Neuron (in vitro differentiated cells): ENCODE measurements around the gene DNAL1.

ENCODE experiments used
- H2AFZ ChIP-seq: one replicate; pipeline ENCODE4 v1.6.1; 2013; ENCODE audit warnings: low read depth, mild to moderate bottlenecking, inconsistent platforms, low read length, moderate library complexity
- H3K27me3 ChIP-seq: one replicate; pipeline ENCODE4 v1.6.1; 2013; ENCODE audit warnings: low read length; ENCODE audit not compliant: insufficient read depth
- H3K36me3 ChIP-seq: one replicate; pipeline ENCODE4 v1.6.1; 2013; ENCODE audit warnings: low read length; ENCODE audit not compliant: insufficient read depth
- H3K4me1 ChIP-seq: one replicate; pipeline ENCODE4 v1.6.1; 2013; ENCODE audit warnings: low read length; ENCODE audit not compliant: insufficient read depth
- H3K4me3 ChIP-seq: 2 replicates; pipeline ENCODE4 v1.5.1; 2013; ENCODE audit warnings: mild to moderate bottlenecking, low read length, moderate library complexity
- H3K9me3 ChIP-seq: one replicate; pipeline ENCODE4 v1.6.1; 2013; ENCODE audit warnings: low read length

DNAL1 gene

DNA sequence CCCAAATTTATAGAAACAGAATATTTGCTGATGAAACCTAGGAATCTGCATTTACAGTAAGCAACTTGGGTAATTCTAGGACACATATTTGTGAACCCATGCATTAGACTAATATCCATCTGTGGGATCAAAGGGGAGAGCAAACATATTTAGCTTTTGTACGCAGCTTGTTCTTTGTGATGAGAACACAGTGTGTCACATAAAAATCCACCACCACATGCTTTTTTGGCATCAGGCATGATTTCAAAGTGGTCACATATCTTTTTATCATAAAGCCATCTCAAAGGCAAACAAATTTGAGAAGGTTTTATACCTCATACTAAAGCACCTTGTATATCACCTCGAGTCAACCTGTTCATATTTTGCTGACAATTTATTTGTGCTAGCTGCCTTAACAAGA is 15.7 kb downstream of the DNAL1 start:
- no peaks in the 10 kb centered on the region for H3K27me3 ChIP-seq
- H3K9me3 ChIP-seq, result peaks cover 2% of the 10 kb centered on the region
- H3K4me1 ChIP-seq, result no peaks in the 10 kb centered on the region
- H2AFZ ChIP-seq, result no peak overlapping the region
- peaks cover 17% of the 10 kb centered on the region for H3K36me3 ChIP-seq
- H3K4me3 ChIP-seq, result no peak overlapping the region

DNA sequence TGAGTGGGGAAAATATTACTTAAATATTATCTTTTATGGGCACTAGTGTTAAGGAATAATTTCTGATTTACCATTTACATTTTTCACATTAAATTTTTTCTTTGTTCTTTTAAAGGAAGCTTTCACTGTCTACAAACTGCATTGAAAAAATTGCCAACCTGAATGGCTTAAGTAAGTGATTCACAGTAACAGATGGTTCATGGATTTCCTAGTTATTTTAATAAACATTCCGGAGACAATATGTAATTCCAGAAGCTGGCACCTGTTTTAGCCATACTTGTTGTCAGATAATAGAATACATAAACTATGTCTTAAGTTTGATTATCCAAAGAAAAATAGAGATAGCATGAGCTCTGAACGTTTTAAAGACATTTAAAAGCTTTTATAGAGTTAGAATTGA is 17.1 kb downstream of the DNAL1 start:
- Histone ChIP-seq H2AFZ (no peak overlapping the region), H3K9me3 (peaks cover 2% of the 10 kb centered on the region), H3K4me1 (no peaks in the 10 kb centered on the region), H3K36me3 (peaks cover 17% of the 10 kb centered on the region), H3K4me3 (no peak overlapping the region), H3K27me3 (no peaks in the 10 kb centered on the region)

DNA sequence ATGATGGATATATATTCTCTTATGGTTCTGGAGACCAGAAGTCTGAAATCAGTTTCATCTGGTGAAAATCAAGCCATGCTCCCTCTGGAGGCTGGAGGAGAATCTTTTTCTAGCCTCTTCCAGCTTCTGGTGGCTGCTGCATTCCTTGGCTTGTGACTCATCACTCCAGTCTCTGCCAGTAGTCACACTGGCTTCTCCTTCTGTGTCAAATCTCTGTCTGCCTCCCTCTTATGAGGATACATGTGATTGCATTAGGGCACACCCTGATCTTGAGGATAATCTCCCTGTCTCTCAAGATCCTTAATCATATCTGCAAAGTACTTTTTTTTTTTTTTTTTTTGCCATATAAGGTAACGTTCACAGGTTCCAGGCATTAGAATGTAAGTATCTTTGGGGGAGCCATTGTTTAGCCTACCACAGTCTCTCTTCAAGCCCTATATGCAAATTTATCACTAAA is 17.7 kb downstream of the DNAL1 start:
- H3K27me3 ChIP-seq, result no peaks in the 10 kb centered on the region
- H3K9me3 ChIP-seq, result peaks cover 2% of the 10 kb centered on the region
- H3K4me3 ChIP-seq, result no peak overlapping the region
- peaks cover 17% of the 10 kb centered on the region for H3K36me3 ChIP-seq
- H3K4me1 ChIP-seq, result no peaks in the 10 kb centered on the region
- H2AFZ ChIP-seq, result no peak overlapping the region

DNA sequence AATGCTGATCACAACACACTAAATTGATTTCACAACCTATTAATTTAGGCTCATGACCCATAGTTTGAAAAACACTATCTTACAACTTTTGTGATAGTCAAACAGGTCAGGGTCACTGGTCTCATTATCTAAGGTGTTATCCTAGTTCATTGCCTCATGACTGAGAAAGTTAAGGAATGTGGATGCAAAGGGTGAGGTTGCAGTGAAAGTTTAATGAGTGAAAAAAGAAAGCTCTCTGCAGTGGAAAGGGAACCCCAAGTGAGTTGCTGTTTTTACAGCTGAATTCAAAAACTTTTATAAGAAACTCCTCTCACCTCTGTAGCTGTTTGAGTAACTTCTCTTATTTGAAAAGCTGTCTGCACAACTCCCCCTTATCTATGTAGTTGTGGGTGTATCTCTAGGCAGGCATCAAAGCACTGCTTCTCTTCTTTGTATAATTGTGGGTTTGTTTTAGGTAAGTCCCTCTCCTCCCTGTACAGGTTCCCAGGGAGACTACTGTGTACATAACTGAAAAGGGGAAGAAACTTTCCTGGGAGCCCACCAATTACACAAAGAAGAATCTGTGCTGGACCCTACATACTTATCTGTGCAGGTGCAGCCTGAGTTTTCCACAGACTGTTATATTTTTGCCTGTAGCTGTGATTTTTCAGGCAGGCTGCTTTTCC is 18.9 kb downstream of the DNAL1 start:
- Histone ChIP-seq H3K36me3 (peaks cover 17% of the 10 kb centered on the region), H2AFZ (no peak overlapping the region), H3K4me3 (no peak overlapping the region), H3K9me3 (peaks cover 2% of the 10 kb centered on the region), H3K4me1 (no peaks in the 10 kb centered on the region), H3K27me3 (no peaks in the 10 kb centered on the region)

DNA sequence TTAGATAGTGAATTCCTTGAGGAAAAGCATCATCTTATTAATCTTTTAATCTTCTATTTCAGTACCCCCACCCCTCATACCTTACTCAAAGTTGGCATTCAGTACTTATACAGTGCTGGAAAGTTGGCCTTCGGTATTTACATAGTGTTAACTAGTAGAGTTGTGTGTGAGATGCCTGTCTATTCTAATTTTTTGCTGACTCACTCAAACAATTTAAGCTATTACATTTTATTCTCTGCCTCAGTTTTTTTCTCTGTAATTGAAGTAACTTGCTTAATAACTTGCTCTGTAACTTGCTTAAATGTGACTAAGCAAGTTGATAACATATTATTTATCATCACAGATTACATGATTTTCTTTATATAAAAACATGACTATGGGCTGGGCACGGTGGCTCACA is 20.3 kb downstream of the DNAL1 start:
- no peaks in the 10 kb centered on the region for H3K27me3 ChIP-seq
- H3K9me3 ChIP-seq, result peaks cover 2% of the 10 kb centered on the region
- no peaks in the 10 kb centered on the region for H3K4me1 ChIP-seq
- no peak overlapping the region for H3K4me3 ChIP-seq
- peaks cover 14% of the 10 kb centered on the region for H3K36me3 ChIP-seq
- H2AFZ ChIP-seq, result no peak overlapping the region

DNA sequence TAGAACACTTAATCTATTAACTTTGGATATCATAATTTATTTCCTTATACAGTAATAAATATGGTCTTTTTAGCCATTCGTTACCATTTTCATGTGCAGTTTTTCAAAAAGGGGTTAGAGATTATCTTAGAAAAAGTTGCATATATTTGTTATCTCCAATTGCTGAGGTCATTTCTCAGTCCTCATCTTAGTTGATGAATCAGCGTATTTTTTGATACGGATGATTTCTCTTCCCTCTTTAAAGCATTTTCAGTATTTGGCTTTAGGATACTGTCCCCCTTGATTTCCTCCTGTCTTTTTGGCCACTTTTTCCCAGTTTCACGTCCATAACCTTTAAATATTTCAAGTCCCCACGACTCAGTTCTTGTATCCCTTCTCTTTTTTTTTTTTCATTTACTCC is 21.8 kb downstream of the DNAL1 start:
- no peak overlapping the region for H2AFZ ChIP-seq
- peaks cover 2% of the 10 kb centered on the region for H3K9me3 ChIP-seq
- H3K27me3 ChIP-seq, result no peaks in the 10 kb centered on the region
- no peak overlapping the region for H3K4me3 ChIP-seq
- no peaks in the 10 kb centered on the region for H3K4me1 ChIP-seq
- H3K36me3 ChIP-seq, result peaks cover 6% of the 10 kb centered on the region

DNA sequence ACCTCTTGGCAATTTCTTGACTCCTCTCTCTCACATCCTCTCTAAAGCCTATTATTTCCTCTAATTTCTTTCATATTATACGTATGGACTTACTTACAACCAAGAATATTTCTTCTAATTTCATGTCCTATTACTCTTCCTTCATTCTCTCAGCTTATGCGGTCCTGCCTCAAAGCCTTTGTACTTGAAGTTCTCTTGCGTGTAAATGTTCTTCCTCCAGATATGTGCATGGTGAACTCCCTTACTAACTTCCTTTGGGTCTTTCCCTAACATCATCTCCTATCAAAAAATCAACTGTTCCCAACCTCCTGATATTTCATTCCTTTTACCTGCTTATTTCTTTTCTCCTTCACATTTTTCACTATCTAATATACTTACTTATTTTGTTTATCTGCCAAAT is 23.1 kb downstream of the DNAL1 start:
- H3K9me3 ChIP-seq, result peaks cover 2% of the 10 kb centered on the region
- H3K27me3 ChIP-seq, result no peaks in the 10 kb centered on the region
- H3K36me3 ChIP-seq, result peaks cover 6% of the 10 kb centered on the region

DNA sequence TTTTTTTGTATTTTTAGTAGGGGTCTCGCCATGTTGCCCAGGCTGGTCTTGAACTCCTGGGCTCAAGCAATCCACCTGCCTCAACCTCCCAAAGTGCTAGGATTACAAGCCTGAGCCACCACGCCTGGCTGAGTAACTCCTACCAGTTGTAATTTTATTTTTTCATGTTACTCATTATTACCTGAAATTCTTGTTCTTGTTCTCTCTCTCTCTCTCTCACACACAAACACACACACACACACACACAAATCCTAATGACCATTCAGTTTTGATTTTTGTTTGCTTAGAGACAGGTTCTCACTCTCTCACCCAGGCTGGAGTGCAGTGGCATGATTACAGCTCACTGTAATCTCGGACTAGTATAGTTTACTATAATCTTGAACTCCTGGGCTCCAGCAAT is 30.2 kb downstream of the DNAL1 start:
- no peaks in the 10 kb centered on the region for H3K4me1 ChIP-seq
- peaks cover 10% of the 10 kb centered on the region for H3K36me3 ChIP-seq
- H3K9me3 ChIP-seq, result peaks cover 2% of the 10 kb centered on the region
- no peak overlapping the region for H3K4me3 ChIP-seq
- H3K27me3 ChIP-seq, result no peaks in the 10 kb centered on the region
- no peak overlapping the region for H2AFZ ChIP-seq

More for the DNA sequence above, 23.1 kb downstream of the DNAL1 start:
- no peak overlapping the region for H2AFZ ChIP-seq
- H3K4me1 ChIP-seq, result no peaks in the 10 kb centered on the region
- H3K4me3 ChIP-seq, result no peak overlapping the region

DNA sequence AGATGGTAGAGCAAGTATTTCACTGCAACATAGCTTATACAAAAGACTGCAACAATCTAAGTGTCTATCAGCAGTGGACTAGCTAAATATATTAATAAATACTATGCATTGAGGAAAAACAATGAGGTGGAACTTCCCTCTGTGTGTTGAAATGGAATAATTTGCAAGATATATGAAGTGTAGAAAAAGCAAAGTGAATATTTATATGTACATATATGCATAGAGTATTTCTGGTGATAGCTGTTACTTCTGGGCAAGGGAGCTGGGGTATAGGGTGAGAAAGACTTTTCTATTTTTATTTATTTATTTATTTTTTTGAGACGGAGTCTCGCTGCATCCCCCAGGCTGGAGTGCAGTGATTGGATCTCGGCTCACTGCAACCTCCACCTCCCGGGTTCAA is 33.9 kb downstream of the DNAL1 start:
- H2AFZ ChIP-seq, result no peak overlapping the region
- no peak overlapping the region for H3K4me3 ChIP-seq
- peaks cover 6% of the 10 kb centered on the region for H3K36me3 ChIP-seq
- no peaks in the 10 kb centered on the region for H3K27me3 ChIP-seq
- H3K9me3 ChIP-seq, result no peaks in the 10 kb centered on the region
- H3K4me1 ChIP-seq, result no peaks in the 10 kb centered on the region

DNA sequence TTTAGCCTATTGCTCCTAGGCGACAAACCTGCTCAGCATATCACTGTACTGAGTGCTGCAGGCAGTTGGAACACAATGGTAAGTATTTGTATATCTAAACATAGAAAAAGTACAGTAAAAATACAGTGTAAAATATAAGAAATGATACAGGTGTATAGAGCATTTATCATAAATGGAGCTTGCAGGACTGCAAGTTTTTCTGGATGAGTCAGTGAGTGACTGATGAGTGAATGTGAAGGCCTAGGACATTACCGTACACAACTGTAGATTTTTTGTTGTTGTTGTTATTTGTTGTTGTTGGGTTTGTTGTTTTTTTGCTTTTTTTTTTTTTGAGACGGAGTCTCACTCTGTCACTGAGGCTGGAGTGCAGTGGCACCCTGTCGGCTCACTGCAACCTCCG is 36.0 kb downstream of the DNAL1 start:
- H3K27me3 ChIP-seq, result no peaks in the 10 kb centered on the region

DNA sequence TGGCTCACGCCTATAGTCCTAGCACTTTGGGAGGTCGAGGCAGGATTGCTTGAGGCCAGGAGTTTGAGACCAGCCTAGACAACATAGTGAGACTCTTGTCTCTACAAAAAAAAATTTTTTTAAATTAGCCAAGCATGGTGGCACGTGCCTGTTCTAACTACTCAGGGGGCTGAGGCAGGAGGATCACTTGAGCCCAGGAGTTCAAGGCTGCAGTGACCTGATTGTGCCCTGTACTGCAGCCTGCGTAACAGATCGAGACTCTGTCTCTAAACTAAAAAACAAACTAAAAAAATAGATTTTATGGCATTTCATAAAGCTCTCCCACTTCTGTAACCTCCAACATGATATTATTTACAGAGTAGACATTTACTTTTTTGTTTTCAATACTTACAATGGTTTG is 39.8 kb downstream of the DNAL1 start:
- no peaks in the 10 kb centered on the region for H3K27me3 ChIP-seq
- H2AFZ ChIP-seq, result no peak overlapping the region
- H3K4me1 ChIP-seq, result no peaks in the 10 kb centered on the region
- peaks cover 2% of the 10 kb centered on the region for H3K9me3 ChIP-seq
- H3K36me3 ChIP-seq, result peaks cover 9% of the 10 kb centered on the region
- no peak overlapping the region for H3K4me3 ChIP-seq

More for the DNA sequence above, 36.0 kb downstream of the DNAL1 start:
- Histone ChIP-seq H3K36me3 (peaks cover 2% of the 10 kb centered on the region), H3K9me3 (peaks cover 2% of the 10 kb centered on the region), H3K4me1 (no peaks in the 10 kb centered on the region), H2AFZ (no peak overlapping the region), H3K4me3 (no peak overlapping the region)

DNA sequence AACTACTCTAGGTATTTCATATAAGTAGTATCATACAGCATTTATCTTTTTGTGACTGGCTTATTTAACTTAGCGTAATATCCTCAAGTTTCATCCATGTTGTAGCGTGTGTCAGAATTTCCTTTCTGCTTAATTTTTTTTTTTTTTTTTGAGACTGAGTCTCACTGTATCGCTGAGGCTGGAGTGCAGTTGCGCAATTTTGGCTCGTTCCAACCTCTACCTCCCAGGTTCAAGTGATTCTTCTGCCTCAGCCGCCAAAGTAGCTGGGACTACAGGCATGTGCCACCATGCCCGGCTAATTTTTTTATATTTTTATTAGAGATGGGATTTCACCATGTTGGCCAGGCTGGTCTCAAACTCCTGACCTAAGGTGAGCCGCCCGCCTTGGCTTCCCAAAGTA is 40.5 kb downstream of the DNAL1 start:
- Histone ChIP-seq H3K4me3 (no peak overlapping the region), H3K9me3 (peaks cover 2% of the 10 kb centered on the region), H3K27me3 (no peaks in the 10 kb centered on the region), H3K4me1 (no peaks in the 10 kb centered on the region), H3K36me3 (peaks cover 9% of the 10 kb centered on the region), H2AFZ (no peak overlapping the region)

DNA sequence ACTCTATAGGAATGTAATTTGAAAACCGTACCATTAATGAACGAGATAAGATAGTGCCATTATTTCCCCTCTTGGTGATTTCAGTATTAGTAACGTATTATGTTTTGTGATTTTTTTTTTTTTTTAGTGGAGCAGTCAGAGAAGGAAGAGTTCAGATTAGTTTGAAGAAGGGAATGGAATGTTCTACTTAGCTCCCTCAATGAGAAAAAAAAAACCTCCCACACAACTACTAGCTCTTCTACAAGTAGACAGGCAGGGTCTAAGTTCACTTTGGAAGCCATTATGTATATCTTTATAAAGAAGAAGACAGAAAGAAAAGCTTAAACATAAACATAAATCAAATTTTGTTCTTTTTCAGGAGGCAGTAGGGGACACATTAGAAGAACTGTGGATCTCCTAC is 42.1 kb downstream of the DNAL1 start:
- Histone ChIP-seq H3K4me1 (no peaks in the 10 kb centered on the region), H3K9me3 (peaks cover 2% of the 10 kb centered on the region), H3K4me3 (no peak overlapping the region), H3K27me3 (no peaks in the 10 kb centered on the region), H2AFZ (no peak overlapping the region), H3K36me3 (peaks cover 15% of the 10 kb centered on the region)

DNA sequence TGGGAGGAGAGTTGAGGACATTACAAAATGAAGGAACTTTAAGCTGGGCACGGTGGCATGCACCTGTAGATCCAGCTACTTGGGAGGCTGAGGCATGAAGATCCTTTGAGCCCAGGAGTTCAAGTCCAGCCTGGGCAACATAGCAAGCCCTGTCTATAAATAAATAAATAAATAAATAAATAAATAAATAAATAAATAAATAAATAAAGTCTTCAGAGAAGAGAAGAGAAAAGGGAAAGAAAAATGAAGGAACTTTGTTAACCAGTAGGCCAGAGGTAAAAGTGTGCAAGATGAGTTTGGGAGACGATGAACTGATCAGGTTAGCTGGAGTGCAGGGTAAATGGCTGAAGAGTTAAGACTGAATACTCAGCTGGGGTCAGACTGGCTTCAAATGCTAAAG is 49.3 kb downstream of the DNAL1 start:
- H3K27me3 ChIP-seq, result no peaks in the 10 kb centered on the region
- H3K4me1 ChIP-seq, result no peaks in the 10 kb centered on the region
- peaks cover 22% of the 10 kb centered on the region for H3K36me3 ChIP-seq
- H2AFZ ChIP-seq, result no peak overlapping the region
- H3K9me3 ChIP-seq, result no peaks in the 10 kb centered on the region
- H3K4me3 ChIP-seq, result no peak overlapping the region
